ENCODE results near the gene RUNX2.

RUNX2 gene

GRCh38 chr6:45514454-45515230, 186.5 kb downstream of the RUNX2 start:
- no peak for DNase-seq (ENCODE audit: low read depth in 2 of 2)

- DNase-seq (ENCODE audit: low read depth in 2 of 2): no peak
Observed at GRCh38 chr6:45518013-45518720, 190.0 kb downstream of the RUNX2 start.

GRCh38 chr6:45521226-45521625, 193.1 kb downstream of the RUNX2 start:
- DNase-seq (ENCODE audit: low read depth in 2 of 2): no peak

- DNase-seq (ENCODE audit: low read depth in 2 of 2): no peak
Observed at GRCh38 chr6:45522486-45522885, 194.4 kb downstream of the RUNX2 start.

- DNase-seq (ENCODE audit: low read depth in 2 of 2): no peak
Observed at GRCh38 chr6:45527210-45527609, 199.1 kb downstream of the RUNX2 start.

- DNase-seq (ENCODE audit: low read depth in 2 of 2): no peak
Observed at GRCh38 chr6:45531999-45532595, 204.0 kb downstream of the RUNX2 start.

- no peak for DNase-seq (ENCODE audit: low read depth in 2 of 2)
Observed at GRCh38 chr6:45532721-45533210, 204.6 kb downstream of the RUNX2 start.

GRCh38 chr6:45533386-45533785, 205.3 kb downstream of the RUNX2 start:
- DNase-seq (ENCODE audit: low read depth in 2 of 2): no peak

GRCh38 chr6:45535933-45536332, 207.8 kb downstream of the RUNX2 start:
- DNase-seq (ENCODE audit: low read depth in 2 of 2): no peak

GRCh38 chr6:45537539-45537938, 209.4 kb downstream of the RUNX2 start:
- DNase-seq (ENCODE audit: low read depth in 2 of 2): no peak

GRCh38 chr6:45538641-45539547, 210.8 kb downstream of the RUNX2 start:
- no peak for DNase-seq (ENCODE audit: low read depth in 2 of 2)

- DNase-seq (ENCODE audit: low read depth in 2 of 2): no peak
Observed at GRCh38 chr6:45540375-45540920, 212.3 kb downstream of the RUNX2 start.

GRCh38 chr6:45541934-45542333, 213.8 kb downstream of the RUNX2 start:
- DNase-seq (ENCODE audit: low read depth in 2 of 2): no peak

GRCh38 chr6:45543298-45544235, 215.4 kb downstream of the RUNX2 start:
- DNase-seq (ENCODE audit: low read depth in 2 of 2): no peak

GRCh38 chr6:45545416-45545815, 217.3 kb downstream of the RUNX2 start:
- no peak for DNase-seq (ENCODE audit: low read depth in 2 of 2)

- DNase-seq (ENCODE audit: low read depth in 2 of 2): no peak
Observed at GRCh38 chr6:45548657-45549515, 220.8 kb downstream of the RUNX2 start.

- no peak for DNase-seq (ENCODE audit: low read depth in 2 of 2)
Observed at GRCh38 chr6:45552536-45552935, 224.4 kb downstream of the RUNX2 start.

- no peak for DNase-seq (ENCODE audit: low read depth in 2 of 2)
Observed at GRCh38 chr6:45553730-45554344, 225.7 kb downstream of the RUNX2 start.

GRCh38 chr6:45554591-45554990, 226.5 kb downstream of the RUNX2 start:
- DNase-seq (ENCODE audit: low read depth in 2 of 2): no peak

All from stimulated activated CD4-positive, alpha-beta T cell treated with anti-CD3 and anti-CD28 coated beads, Interleukin-1b, Interleukin-23, amount 100 ng/mL, for 1 hour (primary cell).